GM21576 (cell line): ENCODE measurements around the gene R3HDM2.
A peak's percentile ranks its signal among the peaks of the same experiment; 100 is the strongest.

ENCODE experiments used
- ATAC-seq: cut with Tn5 transposase; IDR thresholded peaks from one replicate; pipeline ENCODE4 v1.9.1; 2021; ENCODE audit warnings: mild to moderate bottlenecking, moderate library complexity; ENCODE audit not compliant: unreplicated experiment

R3HDM2 gene

DNA sequence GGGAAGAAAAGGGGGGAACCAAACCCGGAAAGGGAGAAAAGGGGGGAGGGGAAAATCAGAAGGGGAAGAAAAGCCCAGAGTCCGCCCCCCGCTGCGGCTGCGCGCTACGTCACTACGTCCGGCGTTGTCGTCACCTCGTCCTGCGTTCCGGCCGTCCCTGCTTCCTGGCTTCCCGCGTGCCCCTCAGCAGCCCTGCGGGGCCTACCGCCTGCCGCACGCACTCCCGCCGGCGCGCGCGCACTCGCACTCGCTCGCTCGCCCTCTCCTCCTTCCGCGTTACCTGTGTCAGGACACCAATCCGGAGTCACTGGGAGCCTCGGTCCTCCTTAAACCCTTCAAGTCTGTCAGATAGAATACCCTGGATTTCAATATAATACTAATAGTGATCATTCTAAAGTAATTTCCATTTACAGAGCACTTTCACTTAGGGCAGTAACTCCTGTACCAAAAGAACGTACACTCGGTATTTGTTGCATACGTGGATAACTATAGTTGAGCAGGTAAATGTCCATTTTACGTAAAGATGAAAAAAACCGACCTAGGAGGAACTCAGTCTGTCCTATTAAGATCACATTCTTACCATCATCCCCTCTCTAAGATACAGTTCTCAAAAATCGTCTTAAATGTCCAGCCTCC lies at the start of gene R3HDM2:
Gene R3HDM2, minus strand, starts transcription at position 113 of the 636 bp plus-strand sequence. CDS start 120,615 bp downstream, outside the sequence.
- ATAC-seq: peak; percentile 95

DNA sequence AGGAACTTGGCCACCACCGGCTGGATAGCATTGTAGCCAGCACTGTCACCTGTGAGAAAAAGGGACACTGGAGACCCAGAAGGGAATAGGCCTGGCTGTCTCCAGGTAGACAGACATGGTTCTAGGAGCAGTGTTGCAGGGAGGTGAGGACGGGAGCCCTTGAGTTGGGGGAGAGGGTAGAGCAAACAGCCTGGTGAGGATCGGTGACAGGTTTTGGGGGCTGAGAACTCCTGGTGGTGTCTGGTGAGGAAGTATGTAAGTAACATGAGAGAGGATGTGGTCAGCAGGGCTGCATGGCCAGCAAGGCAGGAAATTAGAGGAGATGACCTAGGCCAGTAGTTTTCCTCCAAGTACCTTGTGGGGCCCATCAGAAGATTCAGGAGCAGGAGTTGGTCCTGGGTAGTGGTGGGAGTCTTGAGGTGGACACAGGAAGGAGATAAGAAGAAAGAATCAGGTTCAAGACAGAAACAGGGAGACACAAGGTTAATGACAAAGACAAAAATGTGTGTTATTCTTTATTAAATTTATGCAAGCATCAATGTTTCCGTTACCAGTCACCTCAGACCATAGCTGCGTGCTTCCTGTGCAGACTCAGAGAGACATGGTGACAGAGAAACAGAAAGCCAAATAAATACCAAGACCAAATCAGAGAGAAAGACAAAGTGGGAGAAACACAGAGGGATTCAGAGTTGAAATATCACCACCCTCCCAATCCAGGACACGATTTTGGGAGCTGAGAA lies 48.7 kb upstream of the R3HDM2 start, which contains the start of gene ARHGAP9:
Gene ARHGAP9, minus strand, starts transcription at position 491 of the 740 bp plus-strand sequence. Its CDS starts 460 bp downstream, at position 31.
- ATAC-seq: no peak

DNA sequence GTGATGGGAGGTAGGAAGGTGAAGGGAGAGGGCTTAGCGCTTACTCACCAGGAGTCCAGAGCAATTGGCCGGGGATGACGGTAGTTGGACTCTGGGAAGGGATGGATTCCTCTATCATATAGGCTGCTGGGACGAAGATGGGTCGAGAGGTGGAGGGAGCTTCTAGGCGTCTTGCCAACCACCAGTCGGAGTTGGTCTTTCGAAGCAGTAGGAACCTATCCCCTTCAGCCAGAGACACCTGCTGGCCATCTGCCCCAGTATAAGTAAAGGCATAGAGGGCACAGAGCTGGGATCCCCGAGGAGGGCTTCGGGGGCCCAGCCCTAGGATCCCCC lies 48.2 kb upstream of the R3HDM2 start:
- ATAC-seq: no peak

DNA sequence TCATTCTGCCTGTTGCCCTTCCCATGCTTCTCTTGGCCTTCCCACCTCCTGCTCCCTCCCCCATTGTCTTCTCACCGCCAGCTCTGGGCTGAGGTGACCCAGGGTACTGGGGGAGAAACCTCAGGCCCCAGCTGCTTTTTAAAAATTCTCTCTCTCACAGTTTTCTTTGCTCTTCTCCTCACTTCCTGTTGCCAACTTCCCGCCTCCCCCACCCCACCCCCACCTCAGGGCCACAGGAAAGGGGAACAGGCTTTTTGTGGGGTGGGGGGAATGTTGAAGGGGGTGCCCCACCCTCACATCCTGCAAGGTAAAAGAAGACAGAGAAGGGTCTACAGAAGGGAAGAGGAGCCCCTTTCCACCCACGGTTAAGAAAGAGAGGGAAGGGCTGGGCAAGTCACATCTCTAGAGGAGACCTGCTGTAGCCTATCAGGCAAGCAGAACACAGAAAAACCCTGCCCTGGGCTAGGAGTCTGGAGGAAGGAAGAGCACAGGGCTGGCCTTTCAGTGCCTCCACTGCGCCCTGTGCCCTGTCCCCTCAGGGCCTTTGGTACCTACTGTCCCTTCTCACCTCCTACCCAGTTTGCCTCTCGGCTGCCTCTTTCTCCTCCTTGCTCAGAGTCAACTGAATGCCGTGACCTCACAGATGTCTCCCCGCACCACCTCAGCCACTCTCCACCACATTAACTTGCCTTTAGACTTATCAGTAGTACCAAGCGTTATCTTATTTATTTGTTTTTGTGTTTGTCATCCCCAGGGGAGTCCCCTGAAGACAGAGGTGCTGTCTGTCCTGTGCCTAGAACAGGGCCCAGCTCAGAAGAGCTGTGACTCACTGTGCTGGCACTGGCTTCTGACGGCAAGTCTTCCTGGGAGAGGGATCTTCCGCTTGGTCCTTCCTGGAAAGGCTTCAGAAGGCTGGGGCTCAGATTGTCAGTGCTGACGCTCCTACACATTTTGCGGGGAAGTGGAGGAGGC lies 47.2 kb upstream of the R3HDM2 start:
- peak; percentile 43 for ATAC-seq

DNA sequence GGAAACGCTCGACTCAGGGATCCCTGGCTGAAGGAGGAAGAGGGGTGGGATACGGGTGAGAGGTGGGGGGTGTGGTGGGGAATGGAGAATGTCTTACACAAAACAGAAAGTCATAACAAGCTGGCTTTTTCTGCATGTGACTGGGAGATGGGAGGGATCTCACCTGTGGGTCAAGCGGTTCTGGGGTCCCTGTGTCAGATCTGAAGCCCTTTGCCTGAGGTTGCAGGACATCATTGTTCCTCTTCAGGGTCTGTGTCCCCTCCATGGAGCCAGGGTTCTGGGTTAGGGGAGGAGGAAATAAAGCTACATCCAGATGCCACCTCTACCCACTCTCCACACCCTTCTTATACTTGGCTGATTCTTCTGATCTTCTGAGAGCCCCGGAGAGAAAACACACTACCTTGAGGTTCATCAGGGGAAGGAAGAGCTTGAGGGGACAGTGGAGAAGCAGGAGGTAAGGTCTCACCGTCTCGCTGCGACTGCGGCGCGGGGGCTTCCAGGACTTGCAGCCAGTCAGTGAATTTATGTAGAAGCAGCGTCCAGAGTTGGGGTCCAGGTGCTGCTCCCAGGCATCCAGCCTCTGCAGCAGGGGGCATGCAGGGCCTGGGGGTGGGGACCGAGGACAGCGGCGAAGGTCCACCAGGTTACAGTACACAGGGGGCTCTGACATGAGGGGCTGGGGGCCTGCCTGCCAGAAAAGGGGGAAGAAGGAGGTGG lies 46.3 kb upstream of the R3HDM2 start:
- ATAC-seq: no peak

DNA sequence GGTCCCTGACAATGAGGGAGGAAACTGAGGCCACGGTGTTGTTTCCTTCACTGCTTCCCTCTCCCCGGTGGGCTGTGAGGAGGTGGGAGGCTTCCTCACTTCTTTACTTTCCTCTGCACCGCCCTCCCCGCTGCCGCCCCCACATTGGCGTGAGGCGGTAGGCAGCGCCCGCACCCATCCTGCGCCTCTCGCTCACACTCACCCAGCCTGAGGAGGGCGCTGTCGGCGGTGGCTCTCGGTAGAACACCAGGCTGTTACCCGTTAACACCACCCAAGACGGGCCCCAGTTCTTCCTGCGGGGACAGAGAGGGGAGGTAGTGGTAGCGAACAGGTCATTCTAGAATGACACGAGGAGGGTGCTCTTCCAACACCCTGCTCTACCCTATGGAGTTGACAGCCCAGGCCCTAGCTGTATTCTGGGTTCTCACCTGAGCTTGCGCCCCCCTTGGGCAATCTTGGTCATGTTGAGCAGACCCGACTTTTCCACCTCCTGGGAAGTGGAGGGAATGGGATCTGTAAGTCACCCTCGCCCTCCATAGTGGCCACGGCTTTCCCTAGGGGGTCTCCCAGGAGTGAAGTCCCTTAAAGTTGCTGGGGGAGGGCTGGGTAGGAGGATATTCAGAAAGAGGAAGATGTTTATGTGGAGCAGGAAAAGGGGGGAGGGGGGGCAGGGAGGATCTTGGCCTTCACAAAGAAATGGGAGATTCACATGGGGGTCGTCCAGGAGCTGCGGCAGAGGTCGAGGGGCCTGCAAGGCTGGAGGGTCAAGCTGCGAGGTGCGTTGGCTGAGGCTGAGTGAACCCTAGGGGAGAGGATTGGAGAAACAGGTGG lies 45.5 kb upstream of the R3HDM2 start:
- ATAC-seq: peak; percentile 34

DNA sequence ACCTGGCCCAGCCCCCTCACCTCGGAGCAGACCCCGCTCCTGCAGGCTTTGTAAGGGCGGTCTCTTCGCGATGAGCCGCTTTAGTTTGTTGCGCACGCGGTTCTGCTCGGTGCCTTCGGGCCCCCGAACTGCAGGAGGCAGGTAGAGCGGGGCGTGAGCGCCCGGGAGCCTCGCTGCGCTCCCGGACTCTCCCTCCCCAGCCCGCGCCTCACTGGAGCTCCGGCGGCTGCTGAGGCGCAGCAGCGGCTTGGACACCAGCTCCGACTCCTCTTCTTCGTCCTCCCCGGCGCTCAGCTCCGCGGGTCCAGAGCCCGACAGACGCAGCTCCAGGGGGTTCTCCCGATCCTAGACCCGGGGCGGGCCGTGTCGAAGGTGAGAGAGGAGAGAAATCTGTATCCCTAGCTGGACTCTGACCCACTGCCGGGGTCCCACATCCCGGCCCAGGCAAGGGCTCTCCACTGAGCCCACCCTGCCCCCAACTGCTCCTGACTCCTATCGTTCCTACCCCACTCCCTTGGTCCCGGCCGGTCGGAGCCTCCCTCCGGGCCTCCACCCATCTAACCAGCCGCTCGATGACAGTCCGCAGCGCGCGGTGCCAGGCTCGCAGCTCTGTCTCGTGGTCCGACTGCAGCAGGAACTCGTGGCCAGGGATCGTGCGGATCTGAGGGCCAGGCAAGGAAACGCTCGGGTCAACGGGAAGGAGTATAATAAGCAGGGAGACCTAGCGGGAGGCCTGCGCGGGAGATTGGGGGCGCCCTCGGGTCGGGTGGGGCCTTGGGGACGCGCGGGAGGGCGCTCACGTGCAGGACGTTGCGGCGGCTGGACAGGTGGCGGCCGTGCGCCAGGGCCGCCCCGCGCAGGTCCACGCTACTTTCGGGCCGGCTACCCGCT lies 44.7 kb upstream of the R3HDM2 start:
- ATAC-seq: no peak

DNA sequence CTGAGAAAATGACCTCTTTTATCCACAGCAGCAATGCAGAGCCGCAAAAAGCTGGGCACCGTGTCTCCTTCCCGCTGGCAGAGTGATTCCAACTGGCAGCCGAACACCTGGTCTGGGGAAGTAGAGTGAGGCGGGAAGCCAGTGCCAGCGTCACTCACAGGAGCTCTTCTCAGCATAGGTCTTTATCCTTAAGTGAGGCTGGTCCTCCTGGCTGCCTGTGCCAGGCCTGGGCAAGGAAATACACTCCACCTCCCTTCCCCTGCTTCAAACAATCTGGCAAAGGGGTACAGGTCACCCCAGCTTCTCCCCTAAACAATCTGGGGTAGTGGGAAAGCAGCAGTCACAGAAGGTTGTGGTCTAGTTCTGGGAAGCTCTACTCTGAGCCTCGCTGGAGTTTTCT lies 44.0 kb upstream of the R3HDM2 start:
- no peak for ATAC-seq

DNA sequence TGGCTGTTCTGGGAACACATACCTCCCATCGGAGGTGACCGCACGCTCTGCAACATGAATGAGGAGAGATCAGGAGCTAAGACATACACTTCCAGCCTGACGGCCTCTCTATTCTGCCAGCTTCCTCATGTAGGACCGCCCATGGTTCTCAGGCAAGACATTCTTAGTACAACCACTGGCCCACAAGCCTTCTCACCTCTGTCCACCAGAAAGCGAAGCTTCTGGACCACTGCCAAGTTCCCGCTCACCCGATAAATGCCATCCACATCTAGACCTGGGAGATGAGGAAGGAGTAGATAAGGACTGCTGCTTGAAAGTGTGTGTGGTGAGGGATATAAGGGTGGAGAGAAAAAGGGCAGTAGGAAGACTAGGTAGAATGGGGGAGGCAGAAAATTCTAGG lies 43.6 kb upstream of the R3HDM2 start:
- ATAC-seq: no peak

DNA sequence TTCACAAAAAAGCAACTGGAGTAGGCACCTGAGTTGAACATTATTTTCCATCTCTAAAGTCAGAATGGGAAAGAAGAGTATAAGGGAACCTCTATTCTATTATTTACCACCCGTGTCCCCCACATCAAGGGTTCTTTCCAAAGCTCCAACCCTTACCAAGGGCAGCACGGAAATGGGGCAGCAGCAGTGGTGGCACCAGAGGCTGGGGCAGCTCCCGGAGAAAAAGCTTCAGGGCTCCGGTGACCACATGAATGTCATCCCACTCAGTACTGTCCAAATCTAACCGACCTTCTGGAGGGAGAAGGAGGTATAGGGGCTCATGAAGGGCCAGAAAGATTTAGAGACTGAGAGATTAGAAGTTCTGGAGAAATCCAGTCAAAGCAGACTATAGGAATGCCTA lies 43.0 kb upstream of the R3HDM2 start:
- ATAC-seq: no peak

DNA sequence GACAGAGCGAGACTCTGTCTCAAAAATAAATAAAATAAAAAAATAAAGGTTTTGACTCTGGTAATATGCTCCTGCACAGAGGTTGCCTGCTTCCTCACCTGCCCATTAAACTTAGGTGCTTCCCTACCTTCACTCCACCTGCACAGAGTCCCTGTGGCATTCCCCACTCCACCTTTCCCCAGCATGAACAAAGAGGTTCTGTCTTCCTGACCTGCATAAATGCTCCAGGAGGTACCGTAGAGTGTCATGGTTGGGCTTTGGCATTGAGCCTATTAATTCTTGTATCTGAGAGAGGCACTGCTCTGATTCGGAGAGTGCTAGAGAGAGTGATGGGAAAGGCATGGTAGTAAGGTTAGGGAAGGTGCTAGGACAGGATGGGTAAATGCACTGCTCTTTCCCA lies 42.5 kb upstream of the R3HDM2 start:
- no peak for ATAC-seq

DNA sequence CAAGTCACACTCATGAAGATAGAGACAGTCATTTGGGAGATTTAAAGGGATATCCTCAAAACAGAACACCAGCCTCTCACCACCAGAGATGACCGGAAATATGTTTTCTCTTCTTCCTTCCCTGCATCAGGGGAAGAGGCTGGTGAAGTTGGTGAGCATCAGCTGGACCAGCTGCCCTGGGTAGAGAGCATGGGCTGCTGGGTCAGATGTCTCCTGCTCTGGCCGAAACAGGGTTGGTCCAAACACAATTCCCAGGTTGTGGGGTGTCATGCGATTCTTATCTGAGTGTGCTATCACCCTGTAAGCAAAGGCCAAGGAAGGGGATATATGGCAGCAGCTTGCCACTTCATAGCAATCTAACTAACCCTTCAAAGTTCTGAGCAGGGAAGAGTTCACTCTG lies 41.5 kb upstream of the R3HDM2 start:
- no peak for ATAC-seq

DNA sequence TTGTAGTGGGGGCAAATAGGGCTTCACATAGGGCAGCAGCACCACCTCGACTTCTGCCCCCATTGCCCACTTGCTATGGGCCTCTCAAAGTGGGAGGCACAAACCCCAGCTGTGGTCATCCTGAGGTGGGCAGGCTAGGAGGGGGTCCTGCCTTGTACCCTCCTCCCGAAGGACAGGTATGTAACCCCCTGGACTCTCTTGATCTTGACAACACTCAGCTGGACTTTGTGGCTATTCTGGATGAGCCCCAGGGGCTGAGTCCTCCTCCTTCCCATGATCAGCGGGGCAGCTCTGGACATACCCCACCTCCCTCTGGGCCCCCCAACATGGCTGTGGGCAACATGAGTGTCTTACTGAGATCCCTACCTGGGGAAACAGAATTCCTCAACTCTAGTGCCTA lies 40.8 kb upstream of the R3HDM2 start:
- no peak for ATAC-seq

DNA sequence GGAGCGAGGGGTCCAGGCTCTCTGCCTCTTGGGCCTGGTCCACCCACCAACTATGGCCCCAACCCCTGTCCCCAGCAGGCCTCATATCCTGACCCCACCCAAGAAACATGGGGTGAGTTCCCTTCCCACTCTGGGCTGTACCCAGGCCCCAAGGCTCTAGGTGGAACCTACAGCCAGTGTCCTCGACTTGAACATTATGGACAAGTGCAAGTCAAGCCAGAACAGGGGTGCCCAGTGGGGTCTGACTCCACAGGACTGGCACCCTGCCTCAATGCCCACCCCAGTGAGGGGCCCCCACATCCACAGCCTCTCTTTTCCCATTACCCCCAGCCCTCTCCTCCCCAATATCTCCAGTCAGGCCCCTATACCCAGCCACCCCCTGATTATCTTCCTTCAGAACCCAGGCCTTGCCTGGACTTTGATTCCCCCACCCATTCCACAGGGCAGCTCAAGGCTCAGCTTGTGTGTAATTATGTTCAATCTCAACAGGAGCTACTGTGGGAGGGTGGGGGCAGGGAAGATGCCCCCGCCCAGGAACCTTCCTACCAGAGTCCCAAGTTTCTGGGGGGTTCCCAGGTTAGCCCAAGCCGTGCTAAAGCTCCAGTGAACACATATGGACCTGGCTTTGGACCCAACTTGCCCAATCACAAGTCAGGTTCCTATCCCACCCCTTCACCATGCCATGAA lies 40.3 kb upstream of the R3HDM2 start:
- no peak for ATAC-seq

DNA sequence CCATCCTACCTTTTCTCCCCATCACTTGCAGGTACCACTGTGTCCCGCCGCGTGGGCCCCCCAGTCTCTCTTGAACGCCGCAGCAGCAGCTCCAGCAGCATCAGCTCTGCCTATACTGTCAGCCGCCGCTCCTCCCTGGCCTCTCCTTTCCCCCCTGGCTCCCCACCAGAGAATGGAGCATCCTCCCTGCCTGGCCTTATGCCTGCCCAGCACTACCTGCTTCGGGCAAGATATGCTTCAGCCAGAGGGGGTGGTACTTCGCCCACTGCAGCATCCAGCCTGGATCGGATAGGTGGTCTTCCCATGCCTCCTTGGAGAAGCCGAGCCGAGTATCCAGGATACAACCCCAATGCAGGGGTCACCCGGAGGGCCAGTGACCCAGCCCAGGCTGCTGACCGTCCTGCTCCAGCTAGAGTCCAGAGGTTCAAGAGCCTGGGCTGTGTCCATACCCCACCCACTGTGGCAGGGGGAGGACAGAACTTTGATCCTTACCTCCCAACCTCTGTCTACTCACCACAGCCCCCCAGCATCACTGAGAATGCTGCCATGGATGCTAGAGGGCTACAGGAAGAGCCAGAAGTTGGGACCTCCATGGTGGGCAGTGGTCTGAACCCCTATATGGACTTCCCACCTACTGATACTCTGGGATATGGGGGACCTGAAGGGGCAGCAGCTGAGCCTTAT lies 39.6 kb upstream of the R3HDM2 start:
- ATAC-seq: no peak

DNA sequence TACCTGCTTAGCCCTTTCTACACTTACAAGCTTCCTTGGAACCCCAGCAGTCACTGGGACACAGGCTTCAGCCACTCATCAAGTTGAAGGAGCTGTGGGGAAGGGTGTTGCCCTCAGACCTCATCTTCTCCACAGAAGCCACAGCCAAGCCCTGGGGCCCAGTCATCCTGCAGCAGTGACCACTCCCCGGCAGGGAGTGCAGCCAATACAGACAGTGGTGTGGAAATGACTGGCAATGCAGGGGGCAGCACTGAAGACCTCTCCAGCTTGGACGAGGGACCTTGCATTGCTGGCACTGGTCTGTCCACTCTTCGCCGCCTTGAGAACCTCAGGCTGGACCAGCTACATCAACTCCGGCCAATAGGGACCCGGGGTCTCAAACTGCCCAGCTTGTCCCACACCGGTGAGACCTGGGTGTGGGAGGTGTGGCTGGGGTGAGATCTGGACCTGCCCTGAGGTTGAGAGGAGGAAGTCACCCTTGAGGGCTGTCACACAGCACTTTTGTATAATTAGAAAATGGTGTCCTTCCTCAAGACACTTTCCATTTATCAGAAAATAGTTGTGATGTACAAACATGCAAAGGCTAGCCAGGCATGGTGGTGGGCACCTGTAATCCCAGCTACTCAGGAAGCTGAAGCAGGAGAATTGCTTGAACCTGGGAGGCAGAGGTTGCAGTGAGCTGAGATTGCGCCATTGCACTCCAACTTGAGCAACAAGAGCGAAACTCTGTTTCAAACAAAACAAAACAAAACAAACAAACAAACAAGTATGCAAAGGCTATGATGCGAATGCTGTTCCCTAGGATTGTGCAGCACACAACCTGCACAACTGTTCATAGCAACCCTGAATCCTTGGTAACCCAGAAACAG lies 38.7 kb upstream of the R3HDM2 start:
- ATAC-seq: no peak

DNA sequence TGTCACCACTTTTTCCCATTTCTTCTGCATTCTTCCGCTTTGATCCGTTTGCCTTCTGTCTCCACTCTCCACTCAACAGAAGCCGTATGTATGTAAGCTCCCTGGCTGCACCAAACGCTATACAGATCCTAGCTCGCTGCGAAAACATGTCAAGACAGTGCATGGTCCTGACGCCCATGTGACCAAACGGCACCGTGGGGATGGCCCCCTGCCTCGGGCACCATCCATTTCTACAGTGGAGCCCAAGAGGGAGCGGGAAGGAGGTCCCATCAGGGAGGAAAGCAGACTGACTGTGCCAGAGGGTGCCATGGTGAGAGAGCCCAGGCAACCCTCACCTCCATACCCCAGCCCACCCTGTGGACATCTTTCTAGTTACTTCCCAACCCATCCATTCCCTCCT lies 37.1 kb upstream of the R3HDM2 start:
- ATAC-seq: no peak
